ENCODE data around the gene CLDN5. TPM values are rescaled to one million over a fixed set of nuclear protein-coding genes. Genes with fewer than 3 reads are reported as not detected.

Gene CLDN5
- total RNA-seq, 1 donor from 2014 or later, result not detected

DNA sequence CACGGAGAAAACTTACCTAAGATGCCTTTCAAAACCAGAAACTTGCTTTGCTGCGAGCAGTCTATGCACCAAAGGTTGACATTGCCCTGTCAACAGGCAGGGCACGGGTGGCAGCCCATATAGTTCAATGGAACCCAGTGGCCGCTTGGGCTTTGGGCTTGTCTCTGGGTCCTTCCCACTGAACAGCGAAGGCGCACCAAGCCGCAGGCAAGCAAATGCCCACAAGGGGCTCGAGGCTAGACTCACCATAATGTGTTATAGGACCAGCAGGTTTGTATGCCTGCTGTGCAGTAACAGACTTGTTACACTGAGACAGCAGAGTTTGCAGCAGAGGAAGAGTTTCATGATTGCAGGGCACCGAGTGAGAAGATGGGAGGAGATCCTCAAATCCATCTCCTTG lies 20.3 kb downstream of the CLDN5 start:
- Mint-ChIP-seq H3K36me3 (ENCODE audit: unreplicated experiment) (no peaks in the 10 kb centered on the region), H3K27ac (ENCODE audit: unreplicated experiment) (no peak overlapping the region), H3K4me1 (ENCODE audit: unreplicated experiment) (no peaks in the 10 kb centered on the region), H3K27me3 (ENCODE audit: unreplicated experiment) (no peaks in the 10 kb centered on the region), H3K9me3 (ENCODE audit: unreplicated experiment) (no peaks in the 10 kb centered on the region), H3K4me3 (ENCODE audit: unreplicated experiment) (no peak overlapping the region)
- DNase-seq (ENCODE audit: extremely low spot score, unreplicated experiment), result no peak
- TF ChIP-seq CTCF (IDR thresholded peaks at IDR 0.05), result no peak

DNA sequence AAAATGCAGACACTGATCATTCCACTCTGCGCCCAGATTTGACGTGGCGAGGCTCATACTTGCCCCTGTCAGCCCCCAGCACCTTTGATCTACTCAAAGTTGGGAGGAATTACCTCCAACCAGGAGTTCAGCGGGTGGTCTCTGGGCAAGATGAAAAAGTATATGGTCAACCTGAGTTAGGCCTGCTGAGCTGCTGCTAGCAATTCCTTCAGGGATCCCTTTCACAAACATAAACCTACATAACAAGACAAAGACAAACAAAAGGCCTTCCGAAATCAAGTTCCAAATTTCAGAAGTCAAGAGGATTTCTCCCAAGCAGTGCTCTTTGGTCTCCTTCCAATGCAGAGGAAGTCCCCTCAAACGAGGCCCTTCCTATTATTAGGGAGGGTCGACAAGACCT lies 20.8 kb downstream of the CLDN5 start:
- Mint-ChIP-seq H3K4me1 (ENCODE audit: unreplicated experiment) (no peaks in the 10 kb centered on the region), H3K27ac (ENCODE audit: unreplicated experiment) (no peak overlapping the region), H3K4me3 (ENCODE audit: unreplicated experiment) (no peak overlapping the region), H3K36me3 (ENCODE audit: unreplicated experiment) (no peaks in the 10 kb centered on the region), H3K9me3 (ENCODE audit: unreplicated experiment) (no peaks in the 10 kb centered on the region), H3K27me3 (ENCODE audit: unreplicated experiment) (no peaks in the 10 kb centered on the region)
- no peak for DNase-seq (ENCODE audit: extremely low spot score, unreplicated experiment)
- no peak for TF ChIP-seq CTCF (IDR thresholded peaks at IDR 0.05)

DNA sequence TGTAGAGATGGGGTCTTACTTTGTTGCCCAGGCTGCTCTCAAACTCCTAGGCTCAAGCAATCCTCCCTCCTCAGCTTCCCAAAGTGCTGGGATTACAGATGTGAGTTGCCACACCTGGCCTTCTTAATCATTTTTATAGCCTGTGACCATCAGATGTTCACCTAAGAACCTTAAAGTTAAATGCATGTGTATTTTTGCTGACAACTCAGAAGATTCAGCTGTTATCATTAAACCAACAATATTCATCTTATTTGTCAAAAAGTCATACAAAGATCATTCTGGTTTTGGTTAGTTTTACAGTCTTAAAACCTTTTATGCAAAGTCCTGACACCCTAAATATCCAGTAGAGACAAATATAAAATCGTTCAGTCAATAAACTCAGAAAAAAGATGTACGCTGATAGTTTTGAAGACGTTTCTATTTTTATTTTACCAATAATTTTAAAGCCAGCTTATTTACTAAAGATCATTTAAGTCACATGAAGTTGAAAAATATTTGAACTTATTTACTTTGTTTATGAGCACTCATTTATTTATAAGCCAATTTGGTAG lies 22.2 kb downstream of the CLDN5 start:
- H3K9me3 Mint-ChIP-seq (ENCODE audit: unreplicated experiment), result no peaks in the 10 kb centered on the region
- no peak overlapping the region for H3K27ac Mint-ChIP-seq (ENCODE audit: unreplicated experiment)
- no peaks in the 10 kb centered on the region for H3K27me3 Mint-ChIP-seq (ENCODE audit: unreplicated experiment)
- peaks cover 5% of the 10 kb centered on the region for H3K4me1 Mint-ChIP-seq (ENCODE audit: unreplicated experiment)
- TF ChIP-seq CTCF (IDR thresholded peaks at IDR 0.05), result no peak
- H3K36me3 Mint-ChIP-seq (ENCODE audit: unreplicated experiment), result no peaks in the 10 kb centered on the region
- DNase-seq (ENCODE audit: extremely low spot score, unreplicated experiment), result no peak
- no peak overlapping the region for H3K4me3 Mint-ChIP-seq (ENCODE audit: unreplicated experiment)

DNA sequence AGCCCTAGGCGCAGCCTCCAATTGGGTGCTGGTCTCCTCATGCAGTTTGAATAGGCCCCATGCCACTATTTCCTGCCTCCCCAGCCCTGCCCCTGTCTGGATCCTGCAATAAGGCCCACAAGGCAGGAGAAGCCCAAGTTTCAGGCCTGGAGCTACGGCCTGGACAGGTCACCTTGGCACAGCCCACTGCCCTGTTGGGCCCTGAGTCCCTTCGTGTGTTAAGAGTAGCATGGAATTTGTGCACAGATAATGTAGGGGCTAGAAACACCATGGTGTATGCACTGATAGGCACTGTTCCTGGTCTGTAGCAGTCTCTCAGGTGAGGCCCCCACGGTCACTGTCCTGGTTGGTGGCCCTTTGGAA lies 24.3 kb downstream of the CLDN5 start:
- Mint-ChIP-seq H3K9me3 (ENCODE audit: unreplicated experiment) (no peaks in the 10 kb centered on the region), H3K4me3 (ENCODE audit: unreplicated experiment) (no peak overlapping the region), H3K27ac (ENCODE audit: unreplicated experiment) (no peak overlapping the region), H3K36me3 (ENCODE audit: unreplicated experiment) (no peaks in the 10 kb centered on the region), H3K4me1 (ENCODE audit: unreplicated experiment) (peaks cover 5% of the 10 kb centered on the region), H3K27me3 (ENCODE audit: unreplicated experiment) (no peaks in the 10 kb centered on the region)
- no peak for DNase-seq (ENCODE audit: extremely low spot score, unreplicated experiment)
- TF ChIP-seq CTCF (IDR thresholded peaks at IDR 0.05), result no peak

GRCh38 chr22:19499236-19499879 lies 24.9 kb downstream of the CLDN5 start:
- no peaks in the 10 kb centered on the region for H3K27me3 Mint-ChIP-seq (ENCODE audit: unreplicated experiment)
- no peak overlapping the region for H3K27ac Mint-ChIP-seq (ENCODE audit: unreplicated experiment)
- peaks cover 5% of the 10 kb centered on the region for H3K4me1 Mint-ChIP-seq (ENCODE audit: unreplicated experiment)
- H3K4me3 Mint-ChIP-seq (ENCODE audit: unreplicated experiment), result no peak overlapping the region
- H3K9me3 Mint-ChIP-seq (ENCODE audit: unreplicated experiment), result no peaks in the 10 kb centered on the region
- no peak for DNase-seq (ENCODE audit: extremely low spot score, unreplicated experiment)
- H3K36me3 Mint-ChIP-seq (ENCODE audit: unreplicated experiment), result no peaks in the 10 kb centered on the region
- no peak for TF ChIP-seq CTCF (IDR thresholded peaks at IDR 0.05)

Measured in osteocyte (in vitro differentiated cells).